NAMALWA (cell line): Measurements from ENCODE around the gene RAB33B.
"Not testable (repeated sequence)": the region's sequence is repeated elsewhere in the genome, so short reads cannot be mapped to it uniquely, and the experiment has no call there.

Experiments
- DNase-seq: peaks from one replicate; pipeline ENCODE4 v3.0.0-alpha.2; 2015; ENCODE audit warnings: low spot score

Gene RAB33B

GRCh38 chr4:139464512-139464911, 10.6 kb downstream of the RAB33B start:
- not testable (repeated sequence) for DNase-seq

DNA sequence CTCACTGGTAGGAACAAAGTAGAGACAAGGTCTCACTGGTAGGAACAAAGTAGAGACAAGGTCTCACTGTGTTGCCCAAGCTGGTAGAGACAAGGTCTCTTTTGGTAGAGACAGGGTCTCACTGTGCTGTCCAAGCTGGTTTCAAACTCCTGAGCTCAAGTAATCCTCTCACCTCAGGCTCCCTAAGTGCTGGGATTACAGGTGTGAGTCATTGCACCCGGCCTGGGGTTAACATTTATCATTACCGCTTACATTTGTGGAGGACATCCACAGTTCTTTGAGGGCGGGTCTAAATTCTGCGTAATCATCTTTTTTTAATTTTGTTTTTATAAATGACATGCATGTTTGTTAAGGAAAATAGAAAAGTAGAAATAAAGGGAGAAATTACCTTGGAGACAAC, 12.0 kb downstream of the RAB33B start:
- no peak for DNase-seq

DNA sequence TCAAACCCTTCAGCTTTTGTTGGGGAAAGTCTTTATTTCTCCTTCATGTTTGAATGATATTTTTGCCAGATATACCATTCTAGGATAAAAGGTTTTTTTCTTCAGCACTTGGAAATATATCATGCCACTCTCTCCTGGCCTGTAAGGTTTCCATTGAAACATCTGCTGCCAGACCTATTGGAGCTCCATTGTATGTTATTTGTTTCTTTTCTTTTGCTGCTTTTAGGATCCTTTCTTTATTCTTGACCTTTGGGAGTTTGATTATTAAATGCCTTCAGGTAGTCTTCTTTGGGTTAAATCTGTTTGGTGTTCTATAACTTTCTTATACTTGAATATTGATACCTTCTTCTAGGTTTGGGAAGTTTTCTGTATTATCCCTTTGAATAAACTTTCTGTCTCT, 14.8 kb downstream of the RAB33B start:
- not testable (repeated sequence) for DNase-seq

GRCh38 chr4:139469216-139469615, 15.3 kb downstream of the RAB33B start:
- DNase-seq, result no peak

DNA sequence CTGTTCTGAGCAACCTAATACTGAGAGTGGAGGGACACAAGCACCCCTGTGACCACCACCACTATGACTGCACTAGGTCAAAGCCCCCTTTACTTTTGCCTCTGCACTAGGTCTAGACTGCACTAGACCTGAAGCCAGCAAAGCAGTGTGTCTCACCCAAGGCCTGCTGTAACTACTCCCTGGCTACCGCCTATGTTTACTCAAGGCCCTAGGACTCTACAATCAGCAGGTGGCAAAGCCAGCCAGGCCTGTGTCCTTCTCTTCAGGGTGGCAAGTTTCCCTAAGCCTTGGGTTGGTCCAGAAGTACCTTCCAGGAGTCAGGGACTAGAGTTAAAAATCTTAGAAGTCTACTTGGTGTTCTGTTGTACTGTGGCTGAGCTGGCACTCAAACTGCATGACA, 15.9 kb downstream of the RAB33B start:
- DNase-seq, result no peak

DNA sequence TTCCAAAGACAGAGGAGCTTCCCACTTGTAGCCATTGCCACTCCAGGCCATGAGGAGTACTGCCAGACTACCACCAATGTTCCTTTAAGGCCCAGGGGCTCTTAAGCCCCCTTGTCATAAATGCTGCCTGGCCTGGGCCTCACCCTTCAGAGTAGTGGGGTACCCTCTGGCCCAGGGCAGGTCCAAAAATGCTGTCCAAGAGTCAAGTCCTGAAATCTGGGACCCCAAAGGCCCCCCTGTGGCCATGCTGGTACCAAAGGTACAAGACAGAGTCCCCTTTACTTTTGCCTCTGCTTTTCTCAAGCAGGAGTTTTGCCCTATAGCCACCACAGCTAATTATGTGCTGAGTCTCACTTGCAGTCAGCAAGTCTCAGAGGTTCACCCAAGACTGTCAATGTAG, 16.4 kb downstream of the RAB33B start:
- no peak for DNase-seq

DNA sequence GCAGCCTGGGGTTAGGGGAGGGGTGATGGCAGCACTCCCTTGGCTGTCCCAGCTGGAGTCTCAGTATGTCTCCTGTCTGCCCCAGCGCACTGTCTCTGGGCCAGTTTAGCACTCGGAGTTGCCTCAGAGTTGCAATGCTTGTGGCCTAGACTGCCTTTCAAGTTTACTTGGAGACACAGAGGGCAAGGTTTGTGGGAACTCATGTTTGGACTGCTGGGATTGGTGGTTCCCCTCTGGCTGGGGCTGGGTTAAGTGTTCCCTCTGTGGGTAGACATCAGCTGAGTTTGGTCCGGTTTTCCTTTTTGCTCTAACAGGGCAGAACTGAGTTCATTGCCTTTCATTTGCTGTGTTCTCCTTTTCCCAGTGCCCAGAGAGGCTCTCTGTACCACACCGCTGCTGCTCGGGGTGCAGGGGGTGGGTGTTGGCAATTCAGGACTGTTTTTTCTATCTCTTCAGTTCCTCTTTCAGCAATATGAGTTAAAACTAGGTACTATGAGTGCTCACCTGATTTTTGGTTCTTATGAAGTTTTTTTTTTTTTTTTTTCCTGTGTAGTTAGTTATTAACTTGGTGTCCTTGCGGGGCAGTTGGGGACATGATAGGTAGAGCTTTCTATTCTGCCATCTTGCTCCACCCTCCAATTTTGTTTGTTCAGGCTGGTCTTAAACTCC, 17.2 kb downstream of the RAB33B start:
- DNase-seq, result no peak

GRCh38 chr4:139472852-139473251, 18.9 kb downstream of the RAB33B start:
- no peak for DNase-seq

DNA sequence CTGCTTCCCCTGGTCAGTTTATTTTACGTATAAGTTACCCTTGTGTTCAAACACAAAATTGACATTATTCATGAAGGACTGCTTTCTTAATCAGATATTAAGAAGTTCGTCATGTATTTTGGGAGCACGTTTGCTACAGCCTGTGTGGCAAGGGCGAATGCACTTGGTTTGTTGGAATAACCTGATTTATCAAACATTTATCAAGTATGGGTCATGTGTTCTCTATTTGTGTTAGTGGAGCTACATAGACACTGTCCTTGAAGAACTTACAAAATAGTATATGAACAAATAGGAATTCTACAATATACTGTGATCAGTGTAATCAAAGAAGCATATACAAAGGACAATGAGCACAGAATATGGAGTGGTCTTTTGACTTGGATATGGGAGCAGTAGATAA, 22.4 kb downstream of the RAB33B start:
- no peak for DNase-seq

- DNase-seq, result no peak
These were observed 27.5 kb downstream of the RAB33B start for GRCh38 chr4:139481465-139481864.

GRCh38 chr4:139483000-139483399, 29.1 kb downstream of the RAB33B start:
- no peak for DNase-seq

GRCh38 chr4:139484783-139485311, 30.9 kb downstream of the RAB33B start:
- DNase-seq, result no peak

- DNase-seq, result no peak
These were observed 34.5 kb downstream of the RAB33B start for GRCh38 chr4:139488442-139488841.

- DNase-seq, result no peak
These were observed 35.7 kb downstream of the RAB33B start for GRCh38 chr4:139489638-139490037.

DNA sequence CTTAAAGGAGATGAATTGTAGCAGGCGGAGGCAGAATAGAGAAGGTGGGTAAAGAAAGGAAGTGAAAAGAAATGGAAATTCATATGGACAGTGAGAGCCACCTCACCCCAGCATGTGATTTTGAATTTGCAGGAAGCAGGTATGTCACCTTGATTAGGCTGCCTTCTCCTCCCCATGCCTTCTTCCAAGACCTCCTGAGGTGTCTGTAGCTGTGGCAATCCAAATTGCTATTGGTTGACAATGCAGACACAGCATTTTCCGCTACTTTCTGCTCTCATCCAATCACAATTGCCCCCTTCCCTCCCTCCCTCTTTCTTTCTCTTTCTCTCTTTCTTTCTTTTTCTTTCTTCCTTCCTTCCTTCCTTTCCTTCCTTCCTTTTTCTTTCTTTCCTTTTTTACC, 38.5 kb downstream of the RAB33B start:
- DNase-seq, result no peak

DNA sequence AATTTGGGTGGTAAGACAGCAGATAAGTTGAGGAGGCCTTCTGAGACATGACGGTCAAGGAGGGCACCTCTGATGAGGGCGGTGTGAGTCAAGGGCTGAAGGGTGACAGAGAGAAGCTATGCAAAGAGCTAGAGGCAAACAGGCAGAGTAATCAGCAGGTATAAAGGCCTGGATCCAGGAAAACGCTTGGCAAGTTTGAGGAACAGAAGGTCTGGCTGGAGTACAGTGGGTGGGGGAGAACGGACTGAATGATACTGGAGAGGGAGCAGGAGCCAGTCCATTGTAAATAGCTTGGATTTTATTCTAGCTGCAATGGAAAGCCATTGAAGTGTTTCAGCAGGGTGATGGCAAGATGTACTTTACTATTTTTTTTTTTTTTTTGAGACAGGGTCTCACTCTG, 39.3 kb downstream of the RAB33B start:
- no peak for DNase-seq

GRCh38 chr4:139499186-139499585, 45.3 kb downstream of the RAB33B start:
- no peak for DNase-seq

- DNase-seq, result no peak
These were observed 47.2 kb downstream of the RAB33B start for GRCh38 chr4:139501117-139501516.

- DNase-seq, result no peak
These were observed 47.6 kb downstream of the RAB33B start for GRCh38 chr4:139501527-139501926.

GRCh38 chr4:139501927-139502899, 48.3 kb downstream of the RAB33B start:
- no peak for DNase-seq

GRCh38 chr4:139503622-139504166, 49.8 kb downstream of the RAB33B start:
- no peak for DNase-seq

DNA sequence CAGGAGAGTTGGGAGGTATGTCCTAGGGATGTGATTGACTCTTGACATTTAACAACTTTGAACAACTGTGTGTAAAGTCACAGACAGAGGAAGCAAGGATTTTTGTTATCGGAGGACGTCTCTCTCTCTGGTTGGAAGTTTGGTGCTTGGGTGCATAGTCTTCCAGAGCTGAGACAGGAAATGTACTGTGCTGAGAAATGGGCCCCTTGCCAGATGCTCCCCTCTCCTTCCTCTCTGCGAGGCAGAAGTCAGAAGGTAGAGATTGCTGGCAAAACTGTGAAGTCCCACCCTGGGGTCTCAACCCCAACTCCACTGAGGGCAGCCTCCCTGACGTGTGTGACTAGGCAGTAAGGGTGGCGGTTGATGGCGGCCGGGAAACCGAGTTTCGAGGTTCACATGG, 52.9 kb downstream of the RAB33B start:
- no peak for DNase-seq
